Measurements from ENCODE around the gene RAPGEF4.

RAPGEF4 gene

DNA sequence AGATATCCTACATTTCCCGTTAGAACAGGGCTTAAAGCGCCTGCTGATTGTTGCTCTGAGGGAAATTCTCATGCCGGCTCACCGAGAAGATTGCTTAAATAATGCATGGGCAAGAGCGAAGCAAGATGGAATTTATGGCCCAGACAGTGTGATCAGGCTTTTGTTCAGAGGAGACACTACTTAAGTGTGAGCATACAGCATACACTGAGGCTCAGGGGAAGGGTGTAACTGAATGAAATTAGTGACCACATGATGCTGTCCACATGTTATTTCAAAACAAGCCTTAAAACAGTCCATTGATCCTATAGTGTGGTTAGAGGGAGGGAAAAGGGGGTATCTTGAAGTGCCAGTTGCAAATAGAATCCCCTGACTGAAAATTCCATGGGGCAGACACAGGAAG, 125.5 kb downstream of the RAPGEF4 start:
- DNase-seq (ENCODE audit: low spot score) = no peak

DNA sequence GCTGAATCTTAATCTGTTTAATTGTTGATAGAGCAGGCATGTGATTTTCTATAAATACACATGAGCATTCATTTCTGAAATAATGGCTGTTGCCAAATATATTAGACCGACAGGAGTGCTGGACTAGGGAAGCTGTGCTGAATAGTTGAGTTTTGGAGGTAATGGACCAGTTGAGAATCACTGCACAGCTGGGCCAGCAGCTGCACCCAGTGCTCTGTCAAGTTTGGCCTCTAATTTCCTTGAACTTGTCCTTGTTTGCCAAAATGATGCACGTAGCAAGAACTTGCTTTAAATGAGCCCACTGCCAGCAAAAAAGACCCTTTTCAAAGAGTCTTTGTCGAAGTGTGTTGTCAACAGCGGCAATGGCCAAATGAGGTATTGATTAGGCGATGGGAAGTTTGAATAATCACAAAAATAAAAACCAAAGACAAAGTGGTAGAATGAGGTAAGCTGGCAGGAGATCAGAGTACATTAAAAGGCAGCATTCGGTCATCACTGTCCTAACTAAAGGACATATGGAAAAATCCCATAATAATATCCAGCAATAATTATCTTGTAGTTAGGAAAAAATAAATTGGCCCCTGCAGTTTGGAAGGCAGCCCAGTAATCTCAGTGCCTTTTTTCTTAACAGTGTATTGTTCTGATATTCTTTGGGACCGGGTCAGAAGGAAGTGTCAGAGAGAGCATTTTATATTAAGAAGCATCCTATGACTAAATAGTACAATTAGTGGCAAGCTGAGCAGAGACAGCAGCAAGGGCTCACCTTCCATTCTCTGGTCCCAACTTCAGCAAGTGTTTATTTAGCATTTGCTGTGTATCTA, 126.2 kb downstream of the RAPGEF4 start:
- DNase-seq (ENCODE audit: low spot score) = no peak

DNA sequence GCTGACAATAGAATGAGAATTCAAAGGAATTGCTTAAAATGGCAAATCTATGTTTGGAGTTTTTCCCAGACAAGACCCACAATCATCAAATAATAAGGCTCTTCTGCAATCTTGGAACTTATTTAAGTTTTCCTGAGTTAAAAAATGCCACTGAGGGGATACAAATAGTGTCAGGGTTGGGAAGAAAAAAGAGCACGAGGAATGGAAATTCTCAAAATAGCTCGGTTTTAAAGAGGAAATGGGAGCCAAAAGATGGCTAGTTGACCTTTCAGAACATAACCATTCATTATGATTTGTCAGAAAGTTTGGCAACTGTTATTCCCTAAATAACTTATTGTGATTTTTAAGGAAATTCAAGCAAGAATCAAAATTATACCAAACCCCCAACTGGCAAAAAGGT, 127.7 kb downstream of the RAPGEF4 start:
- no peak for DNase-seq (ENCODE audit: low spot score)

DNA sequence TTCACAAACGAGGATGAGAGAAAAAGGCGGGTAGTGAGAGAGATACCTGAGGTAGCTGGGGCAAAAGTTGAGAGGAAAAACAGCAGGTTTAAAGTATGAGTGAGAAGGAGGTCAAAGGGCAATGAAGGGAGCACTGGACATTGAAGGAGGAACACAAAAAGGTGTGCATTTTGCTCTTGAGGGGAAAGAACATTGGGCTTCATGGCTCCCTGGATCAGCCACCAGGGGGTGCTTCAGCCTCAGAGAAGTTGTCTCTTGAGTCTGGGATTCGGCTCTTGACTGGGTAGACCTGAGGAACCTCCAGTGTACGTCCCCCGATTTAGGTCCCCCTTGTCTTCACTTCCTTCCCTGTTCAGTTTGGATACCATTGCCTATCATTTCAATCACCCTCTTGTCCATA, 128.5 kb downstream of the RAPGEF4 start:
- DNase-seq (ENCODE audit: low spot score) = no peak

DNA sequence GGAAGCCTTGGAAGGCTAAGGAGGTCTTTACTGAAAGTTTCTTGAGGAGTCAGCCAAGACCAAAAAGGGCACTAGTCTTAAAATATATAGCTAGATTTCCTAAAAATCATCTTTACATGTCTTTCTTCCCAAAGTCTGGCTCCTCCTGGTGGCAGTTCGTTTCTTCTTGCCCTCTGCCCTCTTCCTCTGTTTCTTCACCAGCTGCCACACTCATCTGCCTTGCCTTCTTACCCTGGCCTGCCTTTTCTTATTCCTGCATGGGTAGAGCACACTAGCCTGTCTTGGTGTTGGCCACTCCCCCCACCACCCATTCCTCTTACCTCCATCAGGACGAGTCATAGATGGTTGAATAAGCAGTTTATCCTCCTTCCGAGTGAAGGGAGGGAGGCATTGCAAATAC, 129.8 kb downstream of the RAPGEF4 start:
- no peak for DNase-seq (ENCODE audit: low spot score)

DNA sequence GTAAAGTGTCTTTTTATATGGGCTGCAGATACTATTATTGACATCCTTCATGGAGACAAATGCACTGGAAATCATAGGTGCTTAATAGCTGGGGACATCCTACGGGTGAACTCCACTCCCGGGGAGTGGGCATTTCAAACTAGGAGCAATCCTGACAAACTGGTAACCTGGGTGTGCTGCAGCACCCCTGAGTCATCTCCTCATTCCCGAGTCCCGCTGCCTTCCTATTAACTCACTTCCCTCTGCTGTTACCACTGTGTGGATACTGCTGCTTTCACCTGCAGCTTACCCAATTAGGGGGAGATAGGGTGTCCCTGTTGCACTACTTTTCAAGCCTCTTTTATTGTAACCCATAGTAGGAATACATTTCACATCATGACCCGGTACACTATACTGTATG, 134.2 kb downstream of the RAPGEF4 start:
- no peak for DNase-seq (ENCODE audit: low spot score)

DNA sequence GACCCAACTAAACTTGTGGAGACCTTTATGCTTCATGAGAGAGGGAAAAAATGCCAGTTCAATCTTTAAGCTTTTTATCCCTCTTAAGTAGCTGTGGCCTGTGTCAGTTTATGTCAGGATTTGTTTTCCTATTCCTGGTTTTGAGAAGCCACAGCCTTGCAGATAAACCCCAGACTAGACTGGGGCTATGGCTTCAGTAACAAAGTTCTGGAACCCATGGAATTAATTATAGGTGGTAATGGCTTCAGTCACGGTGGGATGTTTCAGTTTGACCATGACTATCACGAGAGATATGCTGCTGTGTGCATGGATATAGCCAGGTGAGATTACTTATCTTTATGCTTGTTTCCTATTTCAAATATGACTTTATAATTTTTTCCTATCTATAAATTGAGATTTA, 134.8 kb downstream of the RAPGEF4 start:
- DNase-seq (ENCODE audit: low spot score) = no peak

DNA sequence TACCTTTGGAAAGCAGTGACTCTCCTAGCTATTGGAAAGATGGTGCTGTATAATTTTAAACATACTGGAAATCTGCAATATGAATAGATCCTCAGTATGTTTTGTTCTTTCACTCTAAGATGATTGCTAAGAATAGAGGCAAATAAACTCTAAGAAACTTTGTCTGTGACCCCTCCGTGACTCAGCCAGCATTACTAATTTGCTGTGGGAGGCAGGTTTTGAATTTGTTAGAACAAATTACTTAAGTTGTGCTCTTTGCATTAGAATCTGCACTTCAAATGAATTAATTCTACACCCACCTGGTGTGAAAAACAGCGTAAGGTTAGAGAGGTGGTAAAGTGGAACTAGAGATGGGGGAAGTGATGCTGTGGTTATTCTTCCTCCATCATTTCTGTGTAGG, 142.2 kb downstream of the RAPGEF4 start:
- no peak for DNase-seq (ENCODE audit: low spot score)

DNA sequence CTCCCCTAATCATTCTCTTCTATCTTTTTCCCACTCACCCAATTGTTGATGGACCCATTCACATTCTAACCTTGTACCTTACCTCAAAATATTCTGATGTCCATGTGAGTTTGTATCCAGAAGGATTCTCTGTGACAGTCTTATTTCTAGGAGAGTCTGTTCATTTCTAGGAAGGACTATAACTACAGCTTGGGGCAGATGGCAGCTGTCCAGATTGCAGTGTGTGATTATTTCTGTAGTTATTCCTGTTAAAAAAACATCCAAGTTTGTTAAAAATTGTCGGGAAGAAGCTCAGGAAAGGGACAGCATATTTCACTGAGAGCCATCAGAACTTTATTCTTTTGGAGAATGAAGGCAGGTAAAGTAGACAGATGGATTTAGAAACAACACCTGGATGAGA, 142.6 kb downstream of the RAPGEF4 start:
- DNase-seq (ENCODE audit: low spot score) = no peak

DNA sequence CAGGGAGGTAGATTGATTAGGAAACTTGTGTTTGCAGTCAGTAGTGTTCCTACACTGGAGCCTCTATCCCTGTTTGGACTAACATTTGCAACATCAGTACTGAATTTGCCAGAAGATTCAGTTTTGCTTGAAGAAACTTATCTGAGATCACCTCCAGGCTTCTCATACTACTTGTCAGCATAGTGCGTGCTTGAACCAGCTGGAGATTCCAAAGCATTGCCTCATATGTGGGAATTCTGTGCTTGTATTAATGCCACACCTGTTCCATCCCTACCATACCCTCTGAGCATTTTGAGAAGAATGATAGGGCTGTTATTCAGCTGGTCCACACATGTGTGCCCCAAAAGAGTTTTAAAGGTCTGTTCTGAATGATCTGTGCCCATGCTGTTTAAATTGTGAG, 148.7 kb downstream of the RAPGEF4 start:
- DNase-seq (ENCODE audit: low spot score) = no peak

DNA sequence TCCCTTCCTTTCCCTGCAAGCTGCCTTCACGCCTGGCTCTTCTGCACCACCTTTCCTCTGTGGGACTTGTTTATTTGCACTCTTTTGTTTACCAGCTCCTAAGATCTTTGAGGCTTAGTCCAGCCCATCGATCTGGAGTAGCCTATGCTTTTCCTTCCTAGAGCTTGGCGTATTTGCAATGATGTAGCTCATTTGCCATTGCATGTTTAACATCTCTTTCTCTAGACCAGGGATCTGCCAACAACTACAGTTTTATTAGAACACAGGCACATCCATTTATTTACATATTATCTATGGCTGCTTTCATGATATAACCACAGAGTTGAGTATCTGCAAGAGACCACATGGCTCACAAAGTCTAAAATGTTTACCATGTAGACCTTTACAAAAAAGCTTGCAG, 150.4 kb downstream of the RAPGEF4 start:
- DNase-seq (ENCODE audit: low spot score) = no peak

DNA sequence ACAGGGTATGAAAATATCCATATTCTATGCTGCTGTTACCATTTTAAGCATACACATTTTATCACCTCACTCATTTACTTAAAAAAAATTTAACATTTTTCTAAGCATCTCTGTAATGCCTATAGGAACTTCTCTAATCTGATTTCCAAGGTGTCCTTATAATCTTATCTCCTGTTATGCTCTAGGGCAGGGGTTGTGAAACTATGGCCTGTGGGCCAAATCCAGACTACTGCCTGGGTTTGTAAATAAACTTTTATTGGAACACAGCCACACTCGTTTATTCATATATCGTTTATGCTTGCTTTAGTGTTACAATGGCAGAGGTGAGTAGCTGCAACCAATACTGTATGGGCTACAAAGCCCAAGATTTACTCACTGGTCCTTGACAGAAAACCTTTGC, 151.6 kb downstream of the RAPGEF4 start:
- no peak for DNase-seq (ENCODE audit: low spot score)

DNA sequence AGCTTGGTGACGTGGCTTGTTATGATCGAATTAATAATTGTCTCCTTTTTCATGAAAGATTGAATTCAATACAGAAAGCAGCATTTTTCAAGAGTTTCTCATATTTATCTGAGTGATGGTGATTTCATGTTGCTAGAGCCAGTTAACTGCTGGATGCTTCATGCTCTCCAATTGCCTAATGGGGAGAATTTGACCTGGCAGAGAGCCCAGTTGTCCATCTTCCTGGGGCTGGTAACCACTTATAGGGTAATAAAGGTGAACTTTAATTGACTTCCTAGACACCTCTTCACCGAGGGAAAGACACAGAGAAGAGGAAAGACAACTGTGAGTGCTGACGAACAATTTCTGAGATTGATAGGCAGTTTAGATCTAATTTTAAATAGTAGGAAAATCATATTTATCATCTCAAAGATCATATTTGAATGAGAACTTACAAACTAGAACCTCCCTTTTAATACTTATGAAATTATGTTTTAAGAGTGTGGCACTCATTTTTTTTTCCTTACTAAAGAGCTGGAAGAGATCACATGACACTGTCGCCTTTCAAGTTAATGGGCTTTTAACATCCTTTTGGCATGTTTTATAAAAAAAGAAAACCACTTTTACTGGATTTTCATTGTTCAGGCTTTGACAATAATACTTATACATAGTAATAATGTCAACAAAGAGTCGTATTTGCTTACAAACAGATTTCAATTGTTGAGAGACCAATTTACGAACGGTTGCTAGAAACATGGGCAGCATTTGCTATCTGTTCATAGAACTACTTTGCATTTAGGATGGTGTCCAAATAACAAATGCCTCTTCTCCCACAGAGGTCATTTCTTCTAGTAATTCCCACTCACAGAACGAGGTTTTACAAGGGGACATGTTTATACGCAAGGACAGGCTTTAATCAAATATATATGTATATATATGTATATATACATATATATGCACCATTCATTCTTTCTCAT, 153.3 kb downstream of the RAPGEF4 start:
- DNase-seq (ENCODE audit: low spot score) = no peak

DNA sequence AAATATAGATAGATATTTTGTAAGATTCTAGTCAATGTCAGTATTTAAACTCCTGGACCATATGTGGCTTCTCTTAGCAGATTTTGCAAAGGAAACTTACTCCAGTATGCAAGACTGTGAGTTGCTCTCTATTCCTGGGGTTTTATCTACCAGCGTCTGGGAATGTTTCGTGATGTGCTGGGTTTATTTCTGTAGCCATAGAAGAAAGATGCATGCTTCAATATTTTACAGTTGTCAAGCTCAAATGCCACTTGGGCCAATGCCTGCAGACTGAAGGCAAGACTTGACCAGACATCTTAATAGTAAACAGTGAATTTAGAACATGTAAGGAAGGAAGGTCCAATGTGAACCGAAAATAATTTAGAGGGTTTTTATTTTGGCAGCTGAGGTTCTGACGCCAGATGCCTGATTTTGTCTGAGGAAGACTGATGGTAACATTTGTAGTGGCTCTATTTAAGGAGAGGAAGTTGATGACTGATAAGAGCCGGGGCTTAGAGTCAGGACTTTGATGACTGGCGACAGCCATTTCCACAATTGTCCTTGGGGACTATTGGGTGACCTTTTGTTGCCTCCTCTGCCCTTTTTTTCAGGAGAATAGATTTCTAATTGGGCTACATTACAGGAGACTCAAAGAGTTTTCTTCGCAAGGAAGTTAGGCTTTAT, 154.3 kb downstream of the RAPGEF4 start:
- no peak for DNase-seq (ENCODE audit: low spot score)

DNA sequence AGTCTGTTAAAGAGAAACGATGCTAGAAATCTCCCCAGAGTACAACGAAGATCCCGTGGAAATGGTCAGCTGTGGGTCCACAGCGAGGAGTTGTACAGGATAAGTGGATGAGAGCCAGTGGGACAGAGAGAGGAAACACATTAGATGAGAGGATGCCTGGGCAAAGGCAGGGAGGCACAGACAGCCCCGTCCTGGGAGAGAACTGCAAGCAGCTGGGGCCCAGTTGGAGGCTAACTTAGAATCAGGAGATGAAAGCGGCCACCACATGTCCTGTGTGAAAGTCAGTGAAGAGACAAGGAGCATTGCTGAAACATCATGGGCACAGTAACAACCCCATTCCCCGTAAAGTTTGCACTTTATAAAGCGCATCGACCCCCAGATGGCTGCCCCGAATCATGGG, 157.5 kb downstream of the RAPGEF4 start:
- no peak for DNase-seq (ENCODE audit: low spot score)

DNA sequence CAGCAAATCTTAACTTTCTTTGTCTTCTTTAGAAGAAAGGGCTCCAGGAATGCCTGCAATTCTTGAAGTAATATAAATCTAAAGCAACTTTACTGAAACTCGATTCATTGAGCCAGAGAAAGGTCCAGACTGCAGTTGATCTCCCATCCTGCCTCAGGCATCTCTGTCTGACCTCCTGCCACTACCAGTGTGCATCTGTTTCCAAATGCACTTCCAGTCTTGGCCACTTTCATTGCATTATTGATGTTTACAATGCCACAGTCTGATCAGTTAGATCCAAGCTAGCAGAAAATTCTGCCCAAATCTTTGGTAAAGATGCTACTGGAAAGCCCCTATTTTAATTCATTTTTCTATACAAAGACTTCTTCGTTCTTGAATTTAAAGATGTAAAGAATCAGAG, 158.0 kb downstream of the RAPGEF4 start:
- DNase-seq (ENCODE audit: low spot score) = no peak

DNA sequence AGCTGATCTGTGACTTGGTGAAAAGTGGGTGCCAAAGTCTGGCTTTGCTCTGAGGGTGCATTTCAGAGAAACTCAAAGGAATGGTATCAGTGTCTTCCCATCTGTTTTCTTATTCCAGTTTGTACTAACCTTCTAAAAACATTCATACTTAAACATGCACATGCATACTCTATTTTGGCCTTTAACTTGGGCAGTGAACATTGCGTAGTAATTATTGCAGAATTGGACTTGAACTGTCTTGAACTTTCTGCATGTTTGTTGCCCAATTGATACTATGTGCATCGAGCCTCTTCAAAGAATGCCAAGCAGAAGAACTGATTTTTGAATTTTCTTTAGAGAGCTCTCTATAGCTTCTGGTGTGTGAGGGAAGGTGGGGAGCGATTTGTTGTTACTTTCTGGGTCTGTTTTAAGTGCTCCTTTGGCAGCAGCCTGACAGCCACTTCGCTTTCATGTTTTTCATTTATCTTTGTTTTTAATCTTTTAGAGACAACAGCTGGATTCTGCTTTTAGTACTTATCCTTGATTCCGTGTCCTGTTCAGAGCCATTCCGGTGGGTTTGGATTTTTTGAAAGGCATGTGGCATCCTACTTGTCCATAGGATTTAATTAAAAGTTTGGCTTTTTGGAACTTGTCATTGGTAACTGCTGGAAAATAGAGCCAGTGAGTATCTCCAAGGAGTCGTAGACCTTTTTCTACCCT, 159.2 kb downstream of the RAPGEF4 start:
- no peak for DNase-seq (ENCODE audit: low spot score)

DNA sequence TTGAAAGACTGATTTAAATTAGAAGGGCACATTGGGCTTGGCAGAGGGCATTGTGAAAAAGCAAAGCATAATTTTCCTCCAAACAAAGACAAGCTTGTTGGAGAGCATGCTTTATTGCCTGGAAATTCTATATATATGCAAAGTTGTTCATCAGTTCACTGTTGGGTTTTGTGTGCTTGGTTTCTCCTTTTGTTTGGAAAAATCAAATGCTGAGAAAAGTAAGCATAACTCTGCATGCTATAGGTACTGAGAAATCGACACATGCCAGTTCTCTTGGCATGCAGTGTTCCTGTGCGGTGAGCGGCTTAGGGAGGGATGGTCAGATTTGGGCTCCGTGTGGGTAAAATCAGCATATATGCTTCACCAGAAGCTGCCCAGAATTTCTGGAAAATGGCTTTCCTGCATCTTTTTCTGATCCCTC, 161.0 kb downstream of the RAPGEF4 start:
- DNase-seq (ENCODE audit: low spot score) = no peak

DNA sequence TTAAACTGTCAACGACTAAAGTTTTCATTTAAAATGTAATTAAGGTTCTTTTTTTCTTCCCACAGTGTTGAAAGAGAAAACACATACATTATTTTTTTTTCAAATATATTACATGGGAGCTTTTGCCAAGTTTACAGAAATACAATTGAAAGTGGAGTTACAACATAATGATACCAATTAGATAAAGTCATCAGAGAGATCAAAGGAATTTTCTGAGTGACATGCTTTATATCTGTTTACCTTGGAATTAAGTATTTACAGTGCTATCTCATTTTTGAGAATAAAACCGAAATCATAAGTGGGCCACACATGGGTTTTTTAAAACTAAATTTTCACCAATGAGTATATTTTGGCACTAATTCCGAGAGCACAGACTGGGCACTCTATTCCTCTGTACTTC, 165.2 kb downstream of the RAPGEF4 start:
- DNase-seq (ENCODE audit: low spot score) = no peak

DNA sequence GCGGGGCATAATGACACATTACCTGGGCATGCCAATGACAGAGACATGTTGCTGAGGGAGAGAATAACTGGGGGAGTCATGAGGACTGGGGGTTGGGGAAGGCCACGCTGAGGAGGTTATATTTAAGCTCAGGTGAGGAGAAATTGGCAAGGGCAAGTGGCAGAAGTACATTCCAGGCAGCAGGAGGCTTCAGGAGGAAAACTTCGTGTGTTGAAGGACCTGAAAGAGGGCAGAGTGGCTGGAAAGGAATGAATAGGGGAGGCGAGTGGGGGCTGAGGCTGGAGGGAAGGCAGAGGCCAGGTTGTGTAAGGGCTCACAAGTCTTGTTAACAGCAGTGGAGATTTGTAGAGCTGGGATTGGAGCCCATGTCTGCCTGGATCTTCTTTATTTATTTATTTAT, 166.3 kb downstream of the RAPGEF4 start:
- DNase-seq (ENCODE audit: low spot score) = no peak

DNA sequence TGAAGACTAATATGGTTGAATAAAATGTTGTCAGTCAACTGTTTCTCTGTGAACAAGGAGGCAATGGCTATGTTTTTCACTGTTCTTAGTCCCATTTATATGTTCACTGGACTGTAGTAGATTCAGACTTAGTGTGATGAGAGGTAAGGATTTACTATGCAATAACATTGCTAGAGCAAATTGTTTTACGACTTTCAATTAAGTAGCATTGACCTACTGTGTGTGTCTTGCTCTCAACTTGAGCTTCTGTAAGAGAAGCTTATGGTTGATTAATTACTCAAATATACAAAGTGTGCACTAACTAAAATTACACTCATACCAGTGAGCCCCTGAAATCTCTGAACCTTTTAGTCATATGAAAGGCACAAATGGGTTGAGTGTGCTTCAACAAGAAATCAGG, 168.6 kb downstream of the RAPGEF4 start:
- DNase-seq (ENCODE audit: low spot score) = no peak

Measured in HuH-7.5 (cell line).